ENCODE measurements around the gene CTNNBIP1.

- TF ChIP-seq CTCF (IDR thresholded peaks at IDR 0.05) (no peak), EZH2 (IDR thresholded peaks at IDR 0.05; ENCODE audit: borderline replicate concordance, insufficient read depth, low read depth, low read length, poor library complexity, severe bottlenecking) (no peak)
These were observed 83.5 kb downstream of the CTNNBIP1 start for GRCh38 chr1:9826616-9827015.
